GM23338 (cell line): ENCODE data around the gene C1orf216.

Experiments
- EZH2 ChIP-seq: fragments of 200-600 bp; sonication (generic); IDR thresholded peaks from one replicate; pipeline ENCODE4 v1.8.0; 2017; ENCODE audit warnings: antibody characterized with exemption, mild to moderate bottlenecking, low read depth; ENCODE audit not compliant: unreplicated experiment
- EZH2phosphoT487 ChIP-seq: fragments of 200-600 bp; sonication (generic); IDR thresholded peaks from one replicate; pipeline ENCODE4 v1.8.1; 2018; ENCODE audit warnings: antibody characterized with exemption; ENCODE audit not compliant: unreplicated experiment
- JUNB ChIP-seq: IDR thresholded peaks from one replicate; pipeline ENCODE4 v1.6.1; 2016; ENCODE audit warnings: antibody characterized with exemption; ENCODE audit not compliant: unreplicated experiment
- POLR2AphosphoS5 ChIP-seq: IDR thresholded peaks from 2 replicates; pipeline ENCODE4 v1.6.1; 2016; ENCODE audit warnings: antibody characterized with exemption, low read depth
- ZNF114 ChIP-seq: fragments of 250-450 bp; sonication (Bioruptor Pico); IDR thresholded peaks from 2 replicates; pipeline ENCODE4 v1.5.0; 2020; ENCODE audit warnings: mild to moderate bottlenecking, moderate library complexity
- TF ChIP-seq, protein P1 (sequence below), 2 experiments: fragments of 200-600 bp in 1 of 2; sonication (generic) in 1 of 2; conservative IDR thresholded peaks; 2 replicates each; pipeline versions ENCODE4 v1.5.1 to v1.6.1; 2016 to 2017; ENCODE audit warnings: antibody characterized with exemption in 2 of 2, low read depth in 2 of 2, mild to moderate bottlenecking in 2 of 2, moderate library complexity in 1 of 2

DNA sequence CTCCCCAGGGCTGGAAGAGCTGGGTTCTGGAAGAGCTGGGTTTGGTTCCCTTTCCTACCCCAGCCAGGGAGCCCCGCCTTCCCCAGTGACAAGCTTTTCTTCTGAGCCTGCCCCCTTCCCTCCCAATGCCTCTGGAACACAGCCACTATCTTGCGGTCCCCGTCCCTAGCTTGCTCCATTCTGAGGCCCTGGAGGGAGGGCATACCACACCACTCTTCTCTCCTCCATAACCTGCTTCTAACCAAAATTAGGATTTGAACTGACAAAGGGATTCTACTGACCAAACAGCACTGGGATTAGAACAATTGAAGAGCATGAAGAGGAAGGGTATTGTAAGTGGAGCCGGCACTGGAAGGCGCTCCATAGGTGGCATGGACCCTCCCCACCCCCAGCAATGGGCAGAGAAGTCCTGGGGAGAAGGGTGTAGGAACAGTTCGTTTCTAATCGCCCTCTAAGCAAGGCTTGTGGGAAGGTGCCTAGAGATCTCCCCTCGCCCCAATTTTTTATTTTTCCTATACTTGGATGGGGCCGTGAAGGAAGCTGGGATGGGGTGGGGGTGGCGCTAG lies 690 bp downstream of the C1orf216 start:
- TF ChIP-seq EZH2phosphoT487: no peak
- no peak for TF ChIP-seq POLR2AphosphoS5
- TF ChIP-seq, protein P1, sequence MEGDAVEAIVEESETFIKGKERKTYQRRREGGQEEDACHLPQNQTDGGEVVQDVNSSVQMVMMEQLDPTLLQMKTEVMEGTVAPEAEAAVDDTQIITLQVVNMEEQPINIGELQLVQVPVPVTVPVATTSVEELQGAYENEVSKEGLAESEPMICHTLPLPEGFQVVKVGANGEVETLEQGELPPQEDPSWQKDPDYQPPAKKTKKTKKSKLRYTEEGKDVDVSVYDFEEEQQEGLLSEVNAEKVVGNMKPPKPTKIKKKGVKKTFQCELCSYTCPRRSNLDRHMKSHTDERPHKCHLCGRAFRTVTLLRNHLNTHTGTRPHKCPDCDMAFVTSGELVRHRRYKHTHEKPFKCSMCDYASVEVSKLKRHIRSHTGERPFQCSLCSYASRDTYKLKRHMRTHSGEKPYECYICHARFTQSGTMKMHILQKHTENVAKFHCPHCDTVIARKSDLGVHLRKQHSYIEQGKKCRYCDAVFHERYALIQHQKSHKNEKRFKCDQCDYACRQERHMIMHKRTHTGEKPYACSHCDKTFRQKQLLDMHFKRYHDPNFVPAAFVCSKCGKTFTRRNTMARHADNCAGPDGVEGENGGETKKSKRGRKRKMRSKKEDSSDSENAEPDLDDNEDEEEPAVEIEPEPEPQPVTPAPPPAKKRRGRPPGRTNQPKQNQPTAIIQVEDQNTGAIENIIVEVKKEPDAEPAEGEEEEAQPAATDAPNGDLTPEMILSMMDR (conservative IDR thresholded peaks at IDR 0.05; ENCODE audit: low read depth in 2 of 2): no peak
- TF ChIP-seq JUNB: no peak
- TF ChIP-seq EZH2: no peak
- TF ChIP-seq ZNF114 (CRISPR knock-in tag): no peak
